SJSA1 (cell line): ENCODE data around the gene GRIFIN. TPM values are rescaled to one million over a fixed set of nuclear protein-coding genes. Genes with fewer than 3 reads are reported as not detected.

ENCODE experiments used
- DNase-seq, 2 experiments: peaks; one replicate each; pipeline ENCODE4 v3.0.0-alpha.2; 2015 to 2020; ENCODE audit warnings: low spot score in 2 of 2, low read depth in 1 of 2
- H3K27ac ChIP-seq: fragments of 250-450 bp; sonication (Bioruptor Pico); 2 replicates; pipeline ENCODE4 v1.5.1; 2020; ENCODE audit warnings: mild to moderate bottlenecking, moderate library complexity
- H3K27me3 ChIP-seq: fragments of 250-450 bp; sonication (Bioruptor Pico); replicated peaks from 2 replicates; pipeline ENCODE4 v1.5.1; 2020; ENCODE audit warnings: mild to moderate bottlenecking, moderate library complexity
- H3K36me3 ChIP-seq: fragments of 250-450 bp; sonication (Bioruptor Pico); 2 replicates; pipeline ENCODE4 v1.5.1; 2020; ENCODE audit warnings: mild to moderate bottlenecking
- H3K4me1 ChIP-seq: fragments of 250-450 bp; sonication (Bioruptor Pico); replicated peaks from 2 replicates; pipeline ENCODE4 v1.6.1; 2021; ENCODE audit warnings: mild to moderate bottlenecking
- H3K4me3 ChIP-seq: fragments of 250-450 bp; sonication (Bioruptor Pico); 2 replicates; pipeline ENCODE4 v1.5.1; 2020; ENCODE audit warnings: mild to moderate bottlenecking
- H3K9me3 ChIP-seq: fragments of 250-450 bp; sonication (Bioruptor Pico); replicated peaks from 2 replicates; pipeline ENCODE4 v1.5.1; 2020; ENCODE audit warnings: mild to moderate bottlenecking
- total RNA-seq: library from RNA; depleted of rRNA; stranded (reverse); fragments of >200 nt; shearing (Covaris generic); gene quantifications from 2 replicates; pipeline ENCODE4 v1.2.3, GENCODE V29; 2014

The GRIFIN gene
- total RNA-seq, 1 experiment from 2014 or later: not detected

DNA sequence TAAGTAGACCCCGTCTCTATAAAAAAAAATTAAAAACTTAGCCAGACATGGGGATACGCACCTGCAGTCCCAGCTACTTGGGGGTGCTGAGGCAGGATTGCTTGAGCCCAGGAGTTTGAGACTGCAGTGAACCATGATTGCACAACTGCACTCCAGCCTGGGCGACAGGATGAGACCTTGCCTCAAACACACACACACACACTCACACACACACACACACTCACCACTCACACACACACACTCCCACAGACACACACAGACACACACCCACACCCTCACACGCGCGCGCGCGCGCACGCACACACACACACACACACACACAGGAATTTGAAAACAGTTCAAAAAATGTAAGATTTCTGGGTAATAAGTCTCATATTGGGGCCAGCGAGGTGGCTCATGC is 8.7 kb upstream of the GRIFIN start:
- H3K27ac ChIP-seq: no peak overlapping the region
- no peak overlapping the region for H3K4me3 ChIP-seq
- H3K9me3 ChIP-seq: no peaks in the 10 kb centered on the region
- no peak for DNase-seq
- H3K36me3 ChIP-seq: no peaks in the 10 kb centered on the region
- H3K27me3 ChIP-seq: peaks cover 2% of the 10 kb centered on the region; the same call in 1 of the 2 replicates
- no peaks in the 10 kb centered on the region for H3K4me1 ChIP-seq

GRCh38 chr7:2483494-2483893 is 7.3 kb upstream of the GRIFIN start:
- Histone ChIP-seq H3K36me3 (no peaks in the 10 kb centered on the region), H3K27ac (no peak overlapping the region), H3K4me3 (no peak overlapping the region), H3K4me1 (no peaks in the 10 kb centered on the region), H3K9me3 (no peaks in the 10 kb centered on the region), H3K27me3 (peaks cover 2% of the 10 kb centered on the region; the same call in 1 of the 2 replicates)
- DNase-seq: no peak

- H3K4me3 ChIP-seq: no peak overlapping the region
- H3K36me3 ChIP-seq: no peaks in the 10 kb centered on the region
- H3K9me3 ChIP-seq: no peaks in the 10 kb centered on the region
- no peak overlapping the region for H3K27ac ChIP-seq
- no peak for DNase-seq
- H3K27me3 ChIP-seq: peaks cover 2% of the 10 kb centered on the region; the same call in 1 of the 2 replicates
- peaks cover 2% of the 10 kb centered on the region for H3K4me1 ChIP-seq
Measured at GRCh38 chr7:2482725-2483451, 6.7 kb upstream of the GRIFIN start.

- H3K4me3 ChIP-seq: no peak overlapping the region
- H3K27ac ChIP-seq: no peak overlapping the region
- H3K9me3 ChIP-seq: peaks cover 3% of the 10 kb centered on the region; the same call in 1 of the 2 replicates
- no peaks in the 10 kb centered on the region for H3K36me3 ChIP-seq
- peaks cover 8% of the 10 kb centered on the region for H3K4me1 ChIP-seq
- peaks cover 2% of the 10 kb centered on the region; the same call in 1 of the 2 replicates for H3K27me3 ChIP-seq
- no peak for DNase-seq
Measured at GRCh38 chr7:2481195-2481594, 5.0 kb upstream of the GRIFIN start.

DNA sequence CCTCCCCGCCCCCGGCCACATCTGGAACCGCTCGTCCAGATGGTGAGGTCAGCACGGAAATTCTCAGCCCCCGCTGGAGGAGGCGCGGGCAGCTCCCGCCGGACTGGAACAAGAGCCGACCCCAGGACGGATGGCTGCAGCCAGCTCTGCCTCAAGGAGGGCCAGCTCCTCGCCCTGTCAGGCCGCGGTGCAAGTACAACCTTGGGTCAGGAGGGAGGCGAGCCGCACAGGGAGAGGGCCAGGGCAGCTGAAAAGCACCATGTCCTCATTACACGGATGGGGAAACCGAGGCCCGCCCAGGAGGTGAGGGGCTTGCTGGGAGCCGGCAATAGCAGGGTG is 3.8 kb upstream of the GRIFIN start:
- Histone ChIP-seq H3K27ac (no peak overlapping the region), H3K9me3 (peaks cover 3% of the 10 kb centered on the region; the same call in 1 of the 2 replicates), H3K4me1 (peaks cover 8% of the 10 kb centered on the region), H3K27me3 (peaks cover 2% of the 10 kb centered on the region; the same call in 1 of the 2 replicates), H3K4me3 (no peak overlapping the region), H3K36me3 (no peaks in the 10 kb centered on the region)
- no peak for DNase-seq

GRCh38 chr7:2479276-2480069 is 3.3 kb upstream of the GRIFIN start:
- DNase-seq: no peak
- H3K4me3 ChIP-seq: no peak overlapping the region
- H3K9me3 ChIP-seq: peaks cover 3% of the 10 kb centered on the region; the same call in 1 of the 2 replicates
- H3K4me1 ChIP-seq: peaks cover 8% of the 10 kb centered on the region
- peaks cover 2% of the 10 kb centered on the region; the same call in 1 of the 2 replicates for H3K27me3 ChIP-seq
- H3K27ac ChIP-seq: no peak overlapping the region
- H3K36me3 ChIP-seq: no peaks in the 10 kb centered on the region

DNA sequence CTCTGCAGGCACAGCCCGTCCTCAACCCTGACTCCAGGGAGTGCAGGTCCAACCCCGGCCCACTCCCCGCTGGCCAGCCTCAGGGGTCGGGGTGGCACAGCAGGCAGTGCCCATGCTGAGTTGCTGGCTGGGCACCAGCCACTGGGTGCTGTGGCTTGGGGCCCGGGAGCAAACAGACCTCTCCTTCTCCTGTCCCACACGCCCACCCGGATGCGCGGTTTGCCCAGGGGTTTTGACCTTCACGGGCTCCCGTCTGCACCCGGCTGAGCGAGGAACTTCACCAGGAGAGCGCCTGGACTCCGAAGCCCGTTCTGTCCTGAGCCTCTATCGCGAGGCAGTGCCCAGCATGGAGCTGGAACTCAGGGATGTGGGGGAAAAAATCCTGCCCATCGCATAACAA is 2.6 kb upstream of the GRIFIN start:
- DNase-seq: no peak
- H3K27me3 ChIP-seq: peaks cover 2% of the 10 kb centered on the region; the same call in 1 of the 2 replicates
- peaks cover 8% of the 10 kb centered on the region for H3K4me1 ChIP-seq
- H3K27ac ChIP-seq: no peak overlapping the region
- H3K9me3 ChIP-seq: peaks cover 3% of the 10 kb centered on the region; the same call in 1 of the 2 replicates
- no peaks in the 10 kb centered on the region for H3K36me3 ChIP-seq
- H3K4me3 ChIP-seq: no peak overlapping the region

DNA sequence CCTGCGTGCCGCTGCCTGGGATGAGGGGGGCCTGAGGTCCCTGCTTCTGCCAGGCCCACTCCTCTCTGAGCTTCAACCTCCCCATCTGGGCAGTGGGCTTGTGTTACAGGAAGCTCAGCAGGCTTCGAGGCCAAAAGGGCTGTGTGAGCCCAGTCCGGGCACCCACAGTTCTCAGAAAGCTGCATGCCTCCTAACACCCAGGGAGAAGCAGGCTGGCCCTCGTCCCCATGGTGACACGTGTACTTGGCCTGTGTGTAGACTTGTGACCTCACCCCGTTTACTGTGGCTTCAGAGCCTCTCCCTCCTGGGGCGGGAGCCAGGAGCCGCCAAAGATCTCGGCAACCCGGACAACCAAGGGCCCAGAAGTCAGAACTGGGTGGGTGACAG is 2.2 kb upstream of the GRIFIN start:
- DNase-seq: no peak

DNA sequence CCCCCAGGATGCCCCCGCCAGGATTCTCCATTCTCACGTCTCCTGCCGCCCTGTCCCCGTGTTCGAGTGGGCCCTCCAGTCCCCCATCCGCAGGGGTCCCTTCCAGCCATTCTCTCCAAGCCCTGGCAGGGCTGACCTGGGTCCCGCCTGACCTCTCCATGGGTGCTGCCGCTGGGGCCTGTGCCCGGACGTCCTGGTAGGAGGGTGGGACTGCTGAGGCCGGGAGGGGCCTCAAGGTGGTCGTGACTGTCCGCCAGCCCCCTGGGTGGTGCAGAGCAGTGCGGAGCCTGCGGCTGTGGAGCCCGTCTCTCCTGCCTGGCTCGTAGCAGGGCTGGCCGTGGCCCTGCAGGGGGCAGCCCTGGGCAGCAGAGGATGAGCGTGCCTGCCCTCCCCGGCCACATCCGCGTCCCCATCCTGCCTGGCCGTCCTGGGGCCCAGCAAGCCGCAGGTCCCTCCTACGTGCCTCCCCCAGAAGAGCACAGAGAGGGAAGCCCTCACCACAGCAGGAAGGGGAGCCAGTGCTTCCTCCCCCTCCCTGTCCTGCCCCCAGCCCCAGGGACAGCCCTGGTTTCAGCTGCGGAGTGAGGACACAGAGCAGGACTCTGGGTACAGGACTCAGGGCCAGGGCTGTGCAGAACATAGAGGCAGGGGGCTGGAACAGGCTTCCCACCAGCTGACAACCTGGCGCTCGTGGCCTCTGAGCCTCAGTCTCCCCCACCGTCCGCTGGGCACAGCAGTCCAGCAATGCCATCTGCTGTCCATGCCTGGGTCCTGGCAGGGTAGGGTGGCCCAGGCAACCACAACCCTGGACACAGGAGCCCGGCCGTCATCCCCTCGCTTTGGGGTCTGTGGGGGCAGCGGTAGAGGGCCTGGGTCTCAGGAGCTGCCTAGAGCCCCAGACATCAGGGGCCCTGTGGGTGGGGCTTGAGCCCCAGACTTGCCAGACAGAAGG is 1.5 kb upstream of the GRIFIN start:
- Histone ChIP-seq H3K4me3 (no peak overlapping the region), H3K4me1 (peaks cover 8% of the 10 kb centered on the region), H3K36me3 (no peaks in the 10 kb centered on the region), H3K9me3 (peaks cover 3% of the 10 kb centered on the region; the same call in 1 of the 2 replicates), H3K27ac (no peak overlapping the region), H3K27me3 (peaks cover 2% of the 10 kb centered on the region; the same call in 1 of the 2 replicates)
- DNase-seq: peak; percentile 55 to 65

More for the DNA sequence above, 2.2 kb upstream of the GRIFIN start:
- peaks cover 8% of the 10 kb centered on the region for H3K4me1 ChIP-seq
- H3K4me3 ChIP-seq: no peak overlapping the region
- H3K27ac ChIP-seq: no peak overlapping the region
- H3K9me3 ChIP-seq: peaks cover 3% of the 10 kb centered on the region; the same call in 1 of the 2 replicates
- peaks cover 2% of the 10 kb centered on the region; the same call in 1 of the 2 replicates for H3K27me3 ChIP-seq
- no peaks in the 10 kb centered on the region for H3K36me3 ChIP-seq

DNA sequence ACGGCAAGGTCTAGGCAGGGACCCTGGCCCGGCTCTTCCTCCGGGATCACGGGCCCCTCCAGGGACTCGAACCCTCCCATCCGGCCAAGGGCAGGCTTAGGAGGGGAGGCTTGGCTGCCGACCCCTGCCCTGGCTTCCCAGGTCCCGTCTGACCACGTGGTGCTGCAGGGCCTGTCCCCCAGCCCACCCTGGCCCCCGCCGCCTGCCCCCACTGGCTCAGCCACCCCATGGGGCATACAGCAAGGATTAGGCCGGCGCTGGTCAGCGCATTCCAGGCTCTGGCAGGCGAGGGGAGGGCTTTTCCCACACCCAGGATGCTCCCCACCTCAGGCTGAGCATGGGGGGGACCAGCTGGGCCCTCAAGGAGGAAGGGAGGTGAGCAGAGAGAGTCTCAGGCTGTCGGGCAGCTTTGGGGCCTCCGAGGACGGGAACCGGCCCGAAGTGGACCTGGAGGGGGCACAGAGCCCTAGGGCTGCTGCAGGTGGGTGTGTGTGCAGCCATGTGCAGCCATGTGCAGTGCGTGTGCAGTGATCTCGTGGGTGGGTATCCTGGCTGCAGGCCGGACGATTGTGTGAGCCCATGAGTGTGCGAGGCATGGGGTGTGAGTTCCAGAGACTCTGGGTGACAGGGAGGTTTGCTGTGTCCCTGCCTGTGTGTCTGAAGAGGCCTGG is 713 bp upstream of the GRIFIN start:
- Histone ChIP-seq H3K36me3 (no peaks in the 10 kb centered on the region), H3K27ac (no peak overlapping the region), H3K27me3 (peaks cover 2% of the 10 kb centered on the region; the same call in 1 of the 2 replicates), H3K4me1 (peaks cover 8% of the 10 kb centered on the region), H3K4me3 (no peak overlapping the region), H3K9me3 (peaks cover 3% of the 10 kb centered on the region; the same call in 1 of the 2 replicates)
- DNase-seq: no peak

DNA sequence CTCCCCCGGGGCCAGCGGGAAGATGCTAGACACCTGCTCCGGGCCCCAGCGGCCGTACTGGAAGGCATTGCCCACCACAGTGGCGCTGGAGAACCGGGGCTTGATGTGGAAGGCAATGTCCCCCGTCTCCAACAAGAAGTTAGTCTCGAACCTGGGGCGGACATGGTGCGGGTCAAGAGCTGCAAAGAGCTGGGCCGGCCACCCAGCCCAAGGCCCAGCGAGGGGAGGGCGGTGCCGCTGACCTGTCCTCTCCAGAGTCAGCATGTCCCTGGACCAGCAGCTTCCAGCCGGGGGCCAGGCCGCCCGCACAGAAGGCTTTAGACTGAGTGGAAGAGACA is 551 bp downstream of the GRIFIN start:
- H3K36me3 ChIP-seq: no peaks in the 10 kb centered on the region
- no peak overlapping the region for H3K27ac ChIP-seq
- DNase-seq: no peak
- peaks cover 3% of the 10 kb centered on the region; the same call in 1 of the 2 replicates for H3K9me3 ChIP-seq
- H3K4me1 ChIP-seq: peaks cover 8% of the 10 kb centered on the region
- H3K4me3 ChIP-seq: no peak overlapping the region
- no peaks in the 10 kb centered on the region; the same call in 1 of the 2 replicates for H3K27me3 ChIP-seq

- Histone ChIP-seq H3K4me1 (peaks cover 8% of the 10 kb centered on the region), H3K36me3 (no peaks in the 10 kb centered on the region), H3K4me3 (no peak overlapping the region), H3K27ac (no peak overlapping the region), H3K9me3 (peaks cover 3% of the 10 kb centered on the region; the same call in 1 of the 2 replicates), H3K27me3 (no peaks in the 10 kb centered on the region; the same call in 1 of the 2 replicates)
- no peak for DNase-seq
Measured at GRCh38 chr7:2474813-2475677, 1.2 kb downstream of the GRIFIN start.
